Ectodermal cell (in vitro differentiated cells): Measurements from ENCODE around the gene SVBP.

Experiments
- H3K27ac ChIP-seq: 2 replicates; pipeline ENCODE4 v1.7.0; 2013; ENCODE audit warnings: mild to moderate bottlenecking, low read depth, low read length; ENCODE audit not compliant: insufficient read depth, poor library complexity, severe bottlenecking
- H3K27me3 ChIP-seq: 2 replicates; pipeline ENCODE4 v1.7.0; 2013; ENCODE audit warnings: mild to moderate bottlenecking, low read length; ENCODE audit not compliant: insufficient read depth, control insufficient read depth, poor library complexity, severe bottlenecking
- H3K36me3 ChIP-seq: one replicate; pipeline ENCODE4 v1.7.0; 2013; ENCODE audit warnings: low read length; ENCODE audit not compliant: control insufficient read depth, insufficient read depth
- H3K4me1 ChIP-seq: one replicate; pipeline ENCODE4 v1.7.0; 2013; ENCODE audit warnings: low read length; ENCODE audit not compliant: control insufficient read depth, insufficient read depth
- H3K4me3 ChIP-seq: 2 replicates; pipeline ENCODE4 v1.7.0; 2013; ENCODE audit warnings: low read depth, low read length, control low read depth; ENCODE audit not compliant: insufficient read depth
- H3K9me3 ChIP-seq: 2 replicates; pipeline ENCODE4 v1.7.0; 2013; ENCODE audit warnings: mild to moderate bottlenecking, low read length, moderate library complexity; ENCODE audit not compliant: control insufficient read depth
- WGBS, 2 experiments: methylation state at CpG; one replicate each; pipeline ENCODE4 v1.1.7; 2013; ENCODE audit warnings: missing lambda C conversion rate in 2 of 2; 5-methylcytosine and 5-hydroxymethylcytosine counted together

Gene SVBP

GRCh38 chr1:42851420-42851819 lies 34.2 kb upstream of the SVBP start:
- Histone ChIP-seq H3K27ac (no peak overlapping the region), H3K4me1 (peaks cover 11% of the 10 kb centered on the region), H3K9me3 (no peaks in the 10 kb centered on the region), H3K27me3 (no peaks in the 10 kb centered on the region), H3K4me3 (no peak overlapping the region), H3K36me3 (peaks cover 34% of the 10 kb centered on the region)
- 97 to 98% methylated on average over 15 of the region's 15 CpGs for WGBS, 2 experiments

DNA sequence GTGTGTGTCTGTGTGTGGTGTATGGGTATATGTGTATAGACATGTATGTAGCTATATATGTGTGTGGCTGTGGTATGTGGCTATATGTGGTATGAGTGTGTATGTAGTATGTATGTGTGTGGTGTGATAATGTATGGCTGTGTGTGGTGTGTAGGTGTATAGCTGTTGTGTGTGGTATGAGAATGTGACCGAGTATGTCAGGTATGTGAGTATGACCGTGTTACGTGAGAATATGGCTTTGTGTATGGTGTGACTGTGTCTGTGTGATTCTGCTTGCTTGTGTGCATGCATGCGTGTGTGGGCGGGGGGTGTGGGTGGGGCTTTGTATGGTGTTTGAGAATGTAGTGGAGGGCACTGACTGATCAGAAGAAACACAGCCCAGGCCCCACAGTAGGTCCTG lies 32.7 kb upstream of the SVBP start:
- H3K4me3 ChIP-seq: no peak overlapping the region
- H3K36me3 ChIP-seq: peaks cover 34% of the 10 kb centered on the region
- H3K4me1 ChIP-seq: peaks cover 11% of the 10 kb centered on the region
- H3K27me3 ChIP-seq: no peaks in the 10 kb centered on the region
- WGBS, 2 experiments: 88 to 96% methylated on average over 5 of the region's 5 CpGs
- H3K27ac ChIP-seq: no peak overlapping the region
- H3K9me3 ChIP-seq: no peaks in the 10 kb centered on the region

- Histone ChIP-seq H3K4me1 (peaks cover 11% of the 10 kb centered on the region), H3K27ac (no peak overlapping the region), H3K27me3 (no peaks in the 10 kb centered on the region), H3K4me3 (no peak overlapping the region), H3K9me3 (no peaks in the 10 kb centered on the region), H3K36me3 (peaks cover 34% of the 10 kb centered on the region)
- 87 to 95% methylated on average over 2 of the region's 2 CpGs for WGBS, 2 experiments
Observed at GRCh38 chr1:42848823-42849537, 31.8 kb upstream of the SVBP start.

- 74% methylated on average over 6 of the region's 6 CpGs for WGBS, 2 experiments
- Histone ChIP-seq H3K36me3 (peaks cover 32% of the 10 kb centered on the region), H3K27ac (no peak overlapping the region), H3K4me1 (peaks cover 11% of the 10 kb centered on the region), H3K9me3 (no peaks in the 10 kb centered on the region), H3K4me3 (peak overlapping the region; percentile 94), H3K27me3 (no peaks in the 10 kb centered on the region)
Observed at GRCh38 chr1:42847721-42848460, 30.7 kb upstream of the SVBP start.

DNA sequence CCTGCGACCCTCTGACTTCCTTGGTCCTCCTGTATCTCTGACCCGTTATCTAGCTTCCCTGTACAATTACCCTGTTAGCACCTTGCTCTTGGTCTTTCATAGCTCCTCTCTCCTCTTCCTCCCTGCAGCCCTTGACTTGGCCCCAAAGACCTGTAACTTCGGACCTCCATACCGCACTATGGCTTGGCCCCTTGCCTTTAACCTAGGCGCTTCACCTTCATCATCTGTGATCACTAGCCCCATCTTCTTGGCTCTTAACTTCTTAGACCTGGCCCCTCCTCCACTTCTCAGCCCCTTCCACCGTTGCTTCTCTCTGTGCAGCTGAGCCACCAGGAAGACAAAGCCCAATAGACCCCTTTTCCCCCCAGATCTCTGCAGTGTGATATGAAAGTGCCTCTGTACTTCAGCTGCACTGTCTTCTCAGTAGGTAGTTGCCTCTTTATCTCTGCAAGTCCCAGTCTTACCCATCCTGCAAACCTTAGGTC lies 30.0 kb upstream of the SVBP start:
- 10 to 13% methylated on average over 6 of the region's 6 CpGs for WGBS, 2 experiments
- Histone ChIP-seq H3K36me3 (peaks cover 26% of the 10 kb centered on the region), H3K4me1 (peaks cover 11% of the 10 kb centered on the region), H3K4me3 (peak overlapping the region; percentile 94), H3K27me3 (no peaks in the 10 kb centered on the region), H3K27ac (no peak overlapping the region), H3K9me3 (no peaks in the 10 kb centered on the region)

- no peaks in the 10 kb centered on the region for H3K9me3 ChIP-seq
- WGBS, 2 experiments: 0 to 1% methylated on average over 50 of the region's 50 CpGs
- H3K27ac ChIP-seq: no peak within 1 kb of the TSS
- H3K36me3 ChIP-seq: peaks cover 22% of the 10 kb centered on the region
- no peaks in the 10 kb centered on the region for H3K27me3 ChIP-seq
- H3K4me1 ChIP-seq: peaks cover 11% of the 10 kb centered on the region
- peak within 1 kb of the TSS; percentile 94 for H3K4me3 ChIP-seq
Observed at GRCh38 chr1:42846257-42847110, 29.3 kb upstream of the SVBP start, which contains the start of gene ZNF691. TSS of gene ZNF691 (plus strand) at chr1:42846613. CDS start at chr1:42849659, 3,046 bp downstream.

GRCh38 chr1:42845866-42846256 lies 28.7 kb upstream of the SVBP start:
- peaks cover 11% of the 10 kb centered on the region for H3K4me1 ChIP-seq
- no peaks in the 10 kb centered on the region for H3K9me3 ChIP-seq
- peak overlapping the region; percentile 94 for H3K4me3 ChIP-seq
- WGBS, 2 experiments: 4 to 8% methylated on average over 9 to 10 of the region's 10 CpGs
- H3K36me3 ChIP-seq: peaks cover 15% of the 10 kb centered on the region
- no peaks in the 10 kb centered on the region for H3K27me3 ChIP-seq
- H3K27ac ChIP-seq: no peak overlapping the region

GRCh38 chr1:42845193-42845592 lies 28.0 kb upstream of the SVBP start:
- H3K27ac ChIP-seq: no peak overlapping the region
- H3K36me3 ChIP-seq: peaks cover 11% of the 10 kb centered on the region
- H3K9me3 ChIP-seq: no peaks in the 10 kb centered on the region
- no peaks in the 10 kb centered on the region for H3K27me3 ChIP-seq
- peaks cover 11% of the 10 kb centered on the region for H3K4me1 ChIP-seq
- H3K4me3 ChIP-seq: no peak overlapping the region
- WGBS, 2 experiments: no CpG with 5 or more reads among the region's 1 CpG

DNA sequence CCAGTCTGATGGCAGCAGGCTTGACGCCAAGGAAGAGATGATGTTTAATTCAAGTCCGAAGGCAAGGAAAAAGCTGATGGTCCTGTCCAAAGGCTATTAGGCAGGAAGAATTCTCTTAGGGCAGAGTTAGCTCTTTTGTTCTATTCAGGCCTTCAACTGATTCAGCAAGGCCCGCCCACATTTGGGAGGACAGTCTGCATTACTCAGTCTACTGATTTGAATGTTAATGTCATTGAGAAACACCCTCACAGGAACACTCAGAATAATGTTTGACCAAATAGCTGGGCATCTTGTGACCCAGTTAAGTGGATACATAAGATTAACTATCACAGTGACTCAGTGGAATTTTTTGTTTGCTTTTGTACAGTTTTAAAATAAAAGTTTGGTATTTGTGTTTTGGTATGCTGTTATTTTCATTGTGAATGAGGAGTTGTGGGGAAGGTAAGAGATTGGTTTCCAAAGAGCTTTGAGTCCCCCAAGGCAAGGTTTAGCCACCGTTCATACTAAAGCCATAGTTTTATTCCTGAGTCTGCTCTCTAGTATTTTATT lies 27.5 kb upstream of the SVBP start:
- peaks cover 7% of the 10 kb centered on the region for H3K36me3 ChIP-seq
- no peak overlapping the region for H3K27ac ChIP-seq
- WGBS, 2 experiments: 94 to 96% methylated on average over 3 to 4 of the region's 4 CpGs
- peaks cover 11% of the 10 kb centered on the region for H3K4me1 ChIP-seq
- H3K9me3 ChIP-seq: no peaks in the 10 kb centered on the region
- no peaks in the 10 kb centered on the region for H3K27me3 ChIP-seq
- H3K4me3 ChIP-seq: no peak overlapping the region
